GM18502 (cell line): ENCODE measurements around the gene DNAJC12.
A peak's percentile ranks its signal among the peaks of the same experiment; 100 is the strongest.
"Not testable (repeated sequence)": the region's sequence is repeated elsewhere in the genome, so short reads cannot be mapped to it uniquely, and the experiment has no call there.

Experiments
- ATAC-seq: cut with Tn5 transposase; IDR thresholded peaks from one replicate; pipeline ENCODE4 v1.9.1; 2021; ENCODE audit warnings: mild to moderate bottlenecking; ENCODE audit not compliant: unreplicated experiment, poor library complexity

DNAJC12 gene

GRCh38 chr10:67841737-67842136, 3.7 kb upstream of the DNAJC12 start:
- ATAC-seq = no peak

- ATAC-seq = no peak
These were observed 2.0 kb upstream of the DNAJC12 start for GRCh38 chr10:67839951-67840350.

- not testable (repeated sequence) for ATAC-seq
These were observed 1.5 kb upstream of the DNAJC12 start for GRCh38 chr10:67839511-67839910.

GRCh38 chr10:67836972-67837371, 1.0 kb downstream of the DNAJC12 start:
- ATAC-seq = no peak

- ATAC-seq = no peak
These were observed 1.5 kb downstream of the DNAJC12 start for GRCh38 chr10:67836488-67836887.

- ATAC-seq = not testable (repeated sequence)
These were observed 2.2 kb downstream of the DNAJC12 start for GRCh38 chr10:67835541-67836394.

- no peak for ATAC-seq
These were observed 3.6 kb downstream of the DNAJC12 start for GRCh38 chr10:67834375-67834774.

GRCh38 chr10:67827811-67828210, 10.2 kb downstream of the DNAJC12 start:
- ATAC-seq = no peak

- no peak for ATAC-seq
These were observed 18.2 kb downstream of the DNAJC12 start for GRCh38 chr10:67819768-67820204.

- ATAC-seq = no peak
These were observed 19.7 kb downstream of the DNAJC12 start for GRCh38 chr10:67818323-67818722.

- ATAC-seq = no peak
These were observed 21.3 kb downstream of the DNAJC12 start for GRCh38 chr10:67816719-67817118.

GRCh38 chr10:67815571-67816059, 22.4 kb downstream of the DNAJC12 start:
- no peak for ATAC-seq

GRCh38 chr10:67812007-67812406, 26.0 kb downstream of the DNAJC12 start:
- no peak for ATAC-seq

- ATAC-seq = no peak
These were observed 28.9 kb downstream of the DNAJC12 start for GRCh38 chr10:67809107-67809506.

GRCh38 chr10:67808704-67809103, 29.3 kb downstream of the DNAJC12 start:
- ATAC-seq = no peak

- no peak for ATAC-seq
These were observed 30.0 kb downstream of the DNAJC12 start for GRCh38 chr10:67807855-67808456.

- no peak for ATAC-seq
These were observed 33.7 kb downstream of the DNAJC12 start for GRCh38 chr10:67804395-67804678.

GRCh38 chr10:67803588-67804394, 34.2 kb downstream of the DNAJC12 start:
- ATAC-seq = peak; percentile 88

GRCh38 chr10:67802767-67803538, 35.0 kb downstream of the DNAJC12 start:
- ATAC-seq = peak; percentile 38

GRCh38 chr10:67801118-67801517, 36.9 kb downstream of the DNAJC12 start:
- no peak for ATAC-seq
